ENCODE data around the gene CD52. TPM values are rescaled to one million over a fixed set of nuclear protein-coding genes. Genes with fewer than 3 reads are reported as not detected.

The CD52 gene
- total and polyA plus RNA-seq, 2 of the 13 experiments (the other 11 are each of a cell fraction or from before 2014, with no cell fraction given) = 0.32 TPM; not detected in 1

DNA sequence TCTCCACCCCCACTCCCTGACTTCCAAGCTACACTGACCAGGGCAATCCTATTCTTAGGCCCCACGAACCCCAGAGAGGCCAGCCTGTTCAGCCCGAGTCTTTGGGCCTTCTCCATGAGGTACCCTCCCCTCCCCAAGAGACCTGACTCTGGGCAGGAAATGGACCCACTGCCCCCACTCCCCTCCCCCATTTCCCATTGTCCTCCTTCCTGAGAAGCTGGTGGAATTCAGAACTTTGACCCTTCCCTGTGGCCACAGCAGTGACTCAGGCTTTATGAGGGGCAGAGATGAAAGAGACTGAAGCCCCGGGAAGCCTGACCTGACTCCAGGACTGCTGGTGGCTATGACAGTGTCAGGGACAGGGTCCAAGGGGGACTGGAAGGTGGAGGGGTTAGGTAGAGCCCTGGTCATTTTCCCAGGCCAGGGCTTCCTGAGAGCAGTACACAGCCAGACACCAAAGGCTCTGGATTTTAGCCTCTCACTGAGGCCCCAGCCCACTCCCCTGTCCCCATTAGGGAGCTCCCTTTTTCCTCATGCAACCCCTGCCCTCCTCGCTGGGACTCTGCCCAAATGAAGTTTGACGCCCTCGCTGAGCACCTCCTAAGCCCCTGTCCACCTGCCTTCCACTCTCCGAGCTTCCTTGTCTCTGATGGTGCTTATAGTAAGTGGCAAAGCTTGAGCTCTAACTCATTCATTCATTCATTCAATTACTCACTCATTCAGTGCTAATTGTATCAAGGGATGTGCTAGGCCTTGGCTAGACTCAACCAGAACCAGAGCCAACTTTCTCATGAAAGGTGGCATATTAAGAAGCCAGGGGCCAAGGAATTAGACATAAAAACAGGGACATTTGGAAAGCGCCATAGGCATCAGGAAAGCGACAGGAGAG is 33.2 kb downstream of the CD52 start (continued):
- TF ChIP-seq ZNF569 (CRISPR knock-in tag; IDR thresholded peaks at IDR 0.05; ENCODE audit: borderline replicate concordance) = no peak
- TF ChIP-seq, protein P1, sequence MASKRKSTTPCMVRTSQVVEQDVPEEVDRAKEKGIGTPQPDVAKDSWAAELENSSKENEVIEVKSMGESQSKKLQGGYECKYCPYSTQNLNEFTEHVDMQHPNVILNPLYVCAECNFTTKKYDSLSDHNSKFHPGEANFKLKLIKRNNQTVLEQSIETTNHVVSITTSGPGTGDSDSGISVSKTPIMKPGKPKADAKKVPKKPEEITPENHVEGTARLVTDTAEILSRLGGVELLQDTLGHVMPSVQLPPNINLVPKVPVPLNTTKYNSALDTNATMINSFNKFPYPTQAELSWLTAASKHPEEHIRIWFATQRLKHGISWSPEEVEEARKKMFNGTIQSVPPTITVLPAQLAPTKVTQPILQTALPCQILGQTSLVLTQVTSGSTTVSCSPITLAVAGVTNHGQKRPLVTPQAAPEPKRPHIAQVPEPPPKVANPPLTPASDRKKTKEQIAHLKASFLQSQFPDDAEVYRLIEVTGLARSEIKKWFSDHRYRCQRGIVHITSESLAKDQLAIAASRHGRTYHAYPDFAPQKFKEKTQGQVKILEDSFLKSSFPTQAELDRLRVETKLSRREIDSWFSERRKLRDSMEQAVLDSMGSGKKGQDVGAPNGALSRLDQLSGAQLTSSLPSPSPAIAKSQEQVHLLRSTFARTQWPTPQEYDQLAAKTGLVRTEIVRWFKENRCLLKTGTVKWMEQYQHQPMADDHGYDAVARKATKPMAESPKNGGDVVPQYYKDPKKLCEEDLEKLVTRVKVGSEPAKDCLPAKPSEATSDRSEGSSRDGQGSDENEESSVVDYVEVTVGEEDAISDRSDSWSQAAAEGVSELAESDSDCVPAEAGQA (IDR thresholded peaks at IDR 0.05; ENCODE audit: low read depth) = 0 out of 2 replicates have a peak, but pooled peaks have one; percentile 35
- TF ChIP-seq, protein P1 (CRISPR knock-in tag; IDR thresholded peaks at IDR 0.05; ENCODE audit: borderline replicate concordance) = no peak; the same call in 1 of the 2 replicates
- no peak for TF ChIP-seq ZNF577 (CRISPR knock-in tag; IDR thresholded peaks at IDR 0.05; ENCODE audit: borderline replicate concordance, low read depth)
- TF ChIP-seq, protein P2, sequence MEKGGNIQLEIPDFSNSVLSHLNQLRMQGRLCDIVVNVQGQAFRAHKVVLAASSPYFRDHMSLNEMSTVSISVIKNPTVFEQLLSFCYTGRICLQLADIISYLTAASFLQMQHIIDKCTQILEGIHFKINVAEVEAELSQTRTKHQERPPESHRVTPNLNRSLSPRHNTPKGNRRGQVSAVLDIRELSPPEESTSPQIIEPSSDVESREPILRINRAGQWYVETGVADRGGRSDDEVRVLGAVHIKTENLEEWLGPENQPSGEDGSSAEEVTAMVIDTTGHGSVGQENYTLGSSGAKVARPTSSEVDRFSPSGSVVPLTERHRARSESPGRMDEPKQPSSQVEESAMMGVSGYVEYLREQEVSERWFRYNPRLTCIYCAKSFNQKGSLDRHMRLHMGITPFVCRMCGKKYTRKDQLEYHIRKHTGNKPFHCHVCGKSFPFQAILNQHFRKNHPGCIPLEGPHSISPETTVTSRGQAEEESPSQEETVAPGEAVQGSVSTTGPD (CRISPR knock-in tag; IDR thresholded peaks at IDR 0.05) = no peak
- TF ChIP-seq MYC (CRISPR knock-in tag; IDR thresholded peaks at IDR 0.05; ENCODE audit: borderline replicate concordance) = peak; percentile 63; the same call in 1 of the 2 replicates
- no peak for TF ChIP-seq ZNF251 (CRISPR knock-in tag; IDR thresholded peaks at IDR 0.05)
- no peak; the same call in 1 of the 2 replicates for TF ChIP-seq ZNF572 (CRISPR knock-in tag; IDR thresholded peaks at IDR 0.05)
- TF ChIP-seq CBFB (CRISPR knock-in tag; IDR thresholded peaks at IDR 0.05) = peak; percentile 81; the same call in 1 of the 2 replicates
- TF ChIP-seq, protein P3, sequence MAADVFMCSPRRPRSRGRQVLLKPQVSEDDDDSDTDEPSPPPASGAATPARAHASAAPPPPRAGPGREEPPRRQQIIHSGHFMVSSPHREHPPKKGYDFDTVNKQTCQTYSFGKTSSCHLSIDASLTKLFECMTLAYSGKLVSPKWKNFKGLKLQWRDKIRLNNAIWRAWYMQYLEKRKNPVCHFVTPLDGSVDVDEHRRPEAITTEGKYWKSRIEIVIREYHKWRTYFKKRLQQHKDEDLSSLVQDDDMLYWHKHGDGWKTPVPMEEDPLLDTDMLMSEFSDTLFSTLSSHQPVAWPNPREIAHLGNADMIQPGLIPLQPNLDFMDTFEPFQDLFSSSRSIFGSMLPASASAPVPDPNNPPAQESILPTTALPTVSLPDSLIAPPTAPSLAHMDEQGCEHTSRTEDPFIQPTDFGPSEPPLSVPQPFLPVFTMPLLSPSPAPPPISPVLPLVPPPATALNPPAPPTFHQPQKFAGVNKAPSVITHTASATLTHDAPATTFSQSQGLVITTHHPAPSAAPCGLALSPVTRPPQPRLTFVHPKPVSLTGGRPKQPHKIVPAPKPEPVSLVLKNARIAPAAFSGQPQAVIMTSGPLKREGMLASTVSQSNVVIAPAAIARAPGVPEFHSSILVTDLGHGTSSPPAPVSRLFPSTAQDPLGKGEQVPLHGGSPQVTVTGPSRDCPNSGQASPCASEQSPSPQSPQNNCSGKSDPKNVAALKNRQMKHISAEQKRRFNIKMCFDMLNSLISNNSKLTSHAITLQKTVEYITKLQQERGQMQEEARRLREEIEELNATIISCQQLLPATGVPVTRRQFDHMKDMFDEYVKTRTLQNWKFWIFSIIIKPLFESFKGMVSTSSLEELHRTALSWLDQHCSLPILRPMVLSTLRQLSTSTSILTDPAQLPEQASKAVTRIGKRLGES (CRISPR knock-in tag; IDR thresholded peaks at IDR 0.05; ENCODE audit: borderline replicate concordance) = no peak
- TF ChIP-seq, protein P4, sequence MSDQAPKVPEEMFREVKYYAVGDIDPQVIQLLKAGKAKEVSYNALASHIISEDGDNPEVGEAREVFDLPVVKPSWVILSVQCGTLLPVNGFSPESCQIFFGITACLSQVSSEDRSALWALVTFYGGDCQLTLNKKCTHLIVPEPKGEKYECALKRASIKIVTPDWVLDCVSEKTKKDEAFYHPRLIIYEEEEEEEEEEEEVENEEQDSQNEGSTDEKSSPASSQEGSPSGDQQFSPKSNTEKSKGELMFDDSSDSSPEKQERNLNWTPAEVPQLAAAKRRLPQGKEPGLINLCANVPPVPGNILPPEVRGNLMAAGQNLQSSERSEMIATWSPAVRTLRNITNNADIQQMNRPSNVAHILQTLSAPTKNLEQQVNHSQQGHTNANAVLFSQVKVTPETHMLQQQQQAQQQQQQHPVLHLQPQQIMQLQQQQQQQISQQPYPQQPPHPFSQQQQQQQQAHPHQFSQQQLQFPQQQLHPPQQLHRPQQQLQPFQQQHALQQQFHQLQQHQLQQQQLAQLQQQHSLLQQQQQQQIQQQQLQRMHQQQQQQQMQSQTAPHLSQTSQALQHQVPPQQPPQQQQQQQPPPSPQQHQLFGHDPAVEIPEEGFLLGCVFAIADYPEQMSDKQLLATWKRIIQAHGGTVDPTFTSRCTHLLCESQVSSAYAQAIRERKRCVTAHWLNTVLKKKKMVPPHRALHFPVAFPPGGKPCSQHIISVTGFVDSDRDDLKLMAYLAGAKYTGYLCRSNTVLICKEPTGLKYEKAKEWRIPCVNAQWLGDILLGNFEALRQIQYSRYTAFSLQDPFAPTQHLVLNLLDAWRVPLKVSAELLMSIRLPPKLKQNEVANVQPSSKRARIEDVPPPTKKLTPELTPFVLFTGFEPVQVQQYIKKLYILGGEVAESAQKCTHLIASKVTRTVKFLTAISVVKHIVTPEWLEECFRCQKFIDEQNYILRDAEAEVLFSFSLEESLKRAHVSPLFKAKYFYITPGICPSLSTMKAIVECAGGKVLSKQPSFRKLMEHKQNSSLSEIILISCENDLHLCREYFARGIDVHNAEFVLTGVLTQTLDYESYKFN (CRISPR knock-in tag; conservative IDR thresholded peaks at IDR 0.05) = peak; percentile 100
- no peak for TF ChIP-seq MYNN (CRISPR knock-in tag; IDR thresholded peaks at IDR 0.05; ENCODE audit: low read depth)
- no peak for TF ChIP-seq ARHGAP35 (CRISPR knock-in tag; IDR thresholded peaks at IDR 0.05; ENCODE audit: borderline replicate concordance)

Measured in HepG2 (cell line).